T-helper 17 cell (primary cell): ENCODE data around the gene GRAP2. TPM values are rescaled to one million over a fixed set of nuclear protein-coding genes. Genes with fewer than 3 reads are reported as not detected.
"Not testable (repeated sequence)": the region's sequence is repeated elsewhere in the genome, so short reads cannot be mapped to it uniquely, and the experiment has no call there.

ENCODE experiments used
- ATAC-seq: fragments of 150-1000 bp; cut with Tn5 transposase; 2 replicates; pipeline ENCODE4 v1.10.0; 2021; ENCODE audit warnings: mild to moderate bottlenecking, moderate library complexity
- DNase-seq, 3 donors: peaks; one replicate each; pipeline versions ENCODE4 v3.0.0 to v3.0.0-alpha.2; 2020 to 2021
- H3K9me3 ChIP-seq: one replicate; pipeline ENCODE4 v1.7.0; 2013; ENCODE audit warnings: low read length, mild to moderate bottlenecking; ENCODE audit not compliant: control insufficient read depth, poor library complexity, severe bottlenecking
- H3K27ac Mint-ChIP-seq: one replicate; pipeline ENCODE4 v1.8.0; 2022; ENCODE audit warnings: mild to moderate bottlenecking, moderate library complexity, mixed read lengths
- H3K27me3 Mint-ChIP-seq: one replicate; pipeline ENCODE4 v1.8.0; 2022; ENCODE audit warnings: mixed read lengths
- H3K36me3 Mint-ChIP-seq: one replicate; pipeline ENCODE4 v1.8.0; 2022; ENCODE audit warnings: low read depth, mixed read lengths
- H3K4me1 Mint-ChIP-seq: one replicate; pipeline ENCODE4 v1.8.0; 2022; ENCODE audit warnings: mild to moderate bottlenecking, mixed read lengths
- H3K4me3 Mint-ChIP-seq: one replicate; pipeline ENCODE4 v1.8.0; 2022; ENCODE audit warnings: mild to moderate bottlenecking, moderate library complexity, mixed read lengths
- total RNA-seq, 4 donors: library from RNA in 2 of 4; stranded (reverse) in 2 of 4; gene quantifications; one replicate each; pipeline ENCODE4 v1.2.3 and lab custom pipeline; 2022 to 2026

GRAP2 gene
- total RNA-seq (100 to 1,000 TPM; 113 to 195 TPM), total RNA-seq (lab: John Stamatoyannopoulos, UW) (109 to 232 reads per million in 2 donors)

DNA sequence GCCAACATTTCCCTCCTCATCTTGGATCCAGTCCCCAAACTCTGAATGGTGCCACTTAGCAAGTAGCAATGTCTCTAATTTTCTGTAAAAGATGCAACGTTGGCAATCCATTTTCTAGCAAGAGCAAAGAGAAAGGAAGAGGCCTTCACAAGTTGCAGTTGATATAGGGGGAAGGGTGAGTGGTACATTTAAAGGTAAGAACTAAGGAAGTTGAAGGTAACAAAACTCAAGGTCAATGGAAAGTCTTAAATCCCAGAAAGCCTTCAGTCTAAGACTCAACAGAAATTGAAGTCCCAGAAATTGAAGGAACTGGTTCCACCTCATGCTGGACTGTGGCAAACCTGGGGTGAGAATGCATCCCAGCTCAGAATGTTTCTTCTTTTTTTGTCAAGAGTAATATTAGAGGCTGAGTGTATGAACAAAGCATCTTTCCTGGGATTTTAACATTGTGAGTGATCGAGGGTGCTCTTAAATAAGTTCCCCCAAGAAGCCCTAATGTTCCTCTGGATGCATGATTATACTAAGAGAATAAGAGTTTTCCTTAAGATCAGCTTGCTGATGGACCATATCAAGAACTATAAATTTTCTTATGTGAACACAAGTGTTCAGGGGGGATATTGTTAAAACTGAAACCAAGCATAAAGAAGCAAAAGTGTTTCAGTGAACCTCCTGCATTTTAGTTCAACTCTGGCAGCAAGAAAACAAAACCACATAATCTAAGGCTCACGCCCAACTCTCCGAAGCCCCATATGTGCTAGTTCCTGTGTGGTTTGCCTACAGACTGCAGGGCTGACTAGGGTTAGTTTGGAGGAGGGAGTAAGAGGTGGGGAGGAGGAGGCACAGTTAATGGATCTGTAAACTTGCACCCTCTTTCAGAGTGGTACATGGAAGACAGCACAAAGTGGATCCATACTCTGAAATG is at the start of gene GRAP2:
Gene GRAP2 (plus strand): TSS at position 779 of the 922 bp plus-strand sequence. CDS start 46,023 bp downstream, outside the sequence.
- ATAC-seq (peak; percentile 96), DNase-seq (peak in 2 of 3 donors; percentile 51)
- no peaks in the 10 kb centered on the region for H3K9me3 ChIP-seq
- peaks cover 27% of the 10 kb centered on the region for H3K4me1 Mint-ChIP-seq
- peaks cover 5% of the 10 kb centered on the region for H3K36me3 Mint-ChIP-seq
- H3K27ac Mint-ChIP-seq, result no peak within 1 kb of the TSS
- peak within 1 kb of the TSS; percentile 95 for H3K4me3 Mint-ChIP-seq
- H3K27me3 Mint-ChIP-seq, result no peaks in the 10 kb centered on the region

DNA sequence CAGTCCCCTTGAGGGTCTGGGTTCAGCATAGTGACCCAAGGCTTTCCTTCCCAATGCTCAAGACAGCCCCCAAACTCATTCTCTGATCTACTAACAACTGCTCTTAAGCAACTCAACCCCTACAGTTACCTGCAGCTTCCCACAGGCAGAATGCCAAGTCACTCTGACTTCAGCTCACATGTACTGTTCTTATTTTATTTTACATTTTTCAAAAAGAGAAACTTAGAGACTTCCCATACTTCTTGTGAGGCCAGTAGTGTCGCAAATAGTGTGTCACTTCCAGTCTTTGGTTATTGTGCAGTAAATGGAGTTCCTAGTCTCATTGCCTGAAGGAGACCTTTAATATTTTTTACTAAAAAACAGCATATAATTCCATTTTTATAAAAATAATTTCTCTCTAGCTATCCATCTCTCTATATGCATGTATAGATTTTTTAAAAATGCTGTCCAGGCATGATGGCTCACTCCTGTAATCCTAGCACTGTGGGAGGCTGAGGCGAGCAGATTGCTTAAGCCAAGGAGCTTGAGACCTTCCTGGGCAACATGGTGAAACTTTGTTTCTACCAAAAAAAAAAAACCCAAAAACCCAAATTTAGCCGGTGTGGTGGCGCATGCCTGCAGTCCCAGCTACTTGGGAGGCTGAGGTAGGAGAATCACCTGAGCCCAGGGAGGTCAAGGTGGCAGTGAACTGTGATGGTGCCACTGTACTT is 49.1 kb upstream of the GRAP2 start:
- no peaks in the 10 kb centered on the region for H3K9me3 ChIP-seq
- H3K27me3 Mint-ChIP-seq, result peaks cover 9% of the 10 kb centered on the region
- DNase-seq (no peak), ATAC-seq (no peak)
- no peak overlapping the region for H3K27ac Mint-ChIP-seq
- H3K36me3 Mint-ChIP-seq, result no peaks in the 10 kb centered on the region
- H3K4me3 Mint-ChIP-seq, result no peak overlapping the region
- H3K4me1 Mint-ChIP-seq, result no peaks in the 10 kb centered on the region

DNA sequence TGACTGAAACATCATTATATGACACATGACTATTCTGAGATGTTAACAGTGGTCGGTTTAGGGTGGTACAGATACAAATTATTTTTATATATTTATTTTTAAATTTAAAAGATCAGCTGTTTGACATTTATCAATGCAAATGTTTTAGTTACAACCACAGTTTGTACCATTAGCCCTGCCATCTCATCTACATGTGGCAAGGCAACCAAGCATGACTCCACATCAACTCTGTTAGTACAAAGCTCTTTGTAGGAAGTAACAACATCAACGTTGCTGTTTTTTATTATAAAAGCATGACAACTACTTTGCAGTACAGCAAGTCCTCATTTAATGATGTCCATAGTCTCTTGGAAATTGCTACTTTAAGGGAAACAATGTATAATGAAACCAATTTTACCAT is 48.1 kb upstream of the GRAP2 start:
- H3K9me3 ChIP-seq, result no peaks in the 10 kb centered on the region
- no peaks in the 10 kb centered on the region for H3K4me1 Mint-ChIP-seq
- ATAC-seq, result no peak
- DNase-seq, result no peak
- peaks cover 9% of the 10 kb centered on the region for H3K27me3 Mint-ChIP-seq
- no peaks in the 10 kb centered on the region for H3K36me3 Mint-ChIP-seq
- H3K4me3 Mint-ChIP-seq, result no peak overlapping the region
- no peak overlapping the region for H3K27ac Mint-ChIP-seq

DNA sequence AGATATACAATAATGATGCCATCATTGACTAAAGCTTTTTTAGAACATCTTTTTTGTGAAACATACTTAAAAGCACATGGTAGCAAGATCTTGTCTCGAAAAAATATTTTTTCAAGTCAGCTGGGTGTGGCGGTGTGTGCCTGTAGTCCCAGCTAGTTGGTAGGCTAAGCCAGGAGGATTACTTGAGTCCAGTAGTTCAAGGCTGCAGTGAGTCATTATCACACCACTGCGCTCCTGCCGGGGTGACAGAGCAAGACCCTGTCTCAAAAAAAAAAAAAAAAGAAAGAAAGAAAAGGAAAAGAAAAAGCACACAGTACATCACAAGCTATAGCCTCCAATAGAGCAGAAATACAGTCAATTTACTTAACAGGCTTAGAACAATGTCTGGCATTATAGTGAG is 44.3 kb upstream of the GRAP2 start:
- DNase-seq, result no peak
- Mint-ChIP-seq H3K4me1 (peaks cover 7% of the 10 kb centered on the region), H3K36me3 (peaks cover 2% of the 10 kb centered on the region), H3K4me3 (no peak overlapping the region), H3K27ac (no peak overlapping the region), H3K27me3 (peaks cover 2% of the 10 kb centered on the region)
- ATAC-seq, result no peak
- H3K9me3 ChIP-seq, result no peaks in the 10 kb centered on the region

DNA sequence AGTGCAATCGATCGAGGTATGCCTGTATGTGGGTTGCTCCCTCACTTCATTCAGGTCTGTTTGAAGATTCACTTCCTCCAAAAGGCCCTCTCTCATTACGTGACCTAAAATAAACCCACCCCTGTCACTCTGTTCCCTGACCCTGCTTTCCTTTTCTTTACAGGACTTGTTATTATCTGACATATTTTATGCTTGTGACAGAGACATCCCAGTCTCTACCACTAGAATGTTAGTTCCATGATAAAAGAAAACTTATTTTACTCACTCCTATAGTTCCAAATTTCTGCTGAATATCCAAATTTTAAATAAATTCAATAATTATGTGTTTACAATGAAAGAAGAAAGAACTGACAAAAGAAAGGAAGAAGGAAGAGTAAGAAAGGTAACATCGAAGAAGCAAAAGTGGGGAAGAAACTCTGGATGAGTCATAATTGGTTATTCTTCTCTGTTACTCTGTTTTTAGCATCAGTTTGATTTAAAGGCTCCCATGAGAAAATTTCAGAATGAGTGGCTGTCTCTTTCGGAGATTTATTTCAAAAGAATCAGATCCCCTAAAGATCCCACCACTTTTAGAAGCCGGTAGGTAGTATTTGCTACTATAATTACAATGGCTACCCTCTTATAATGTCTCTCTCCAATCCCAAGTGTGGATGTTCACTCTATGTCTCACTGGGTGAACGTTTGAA is 40.8 kb upstream of the GRAP2 start:
- Mint-ChIP-seq H3K27me3 (no peaks in the 10 kb centered on the region), H3K27ac (peak overlapping the region; percentile 72), H3K4me1 (peaks cover 7% of the 10 kb centered on the region), H3K4me3 (peak overlapping the region; percentile 50), H3K36me3 (peaks cover 2% of the 10 kb centered on the region)
- ATAC-seq, result peak; percentile 41
- H3K9me3 ChIP-seq, result no peaks in the 10 kb centered on the region
- DNase-seq, result no peak

DNA sequence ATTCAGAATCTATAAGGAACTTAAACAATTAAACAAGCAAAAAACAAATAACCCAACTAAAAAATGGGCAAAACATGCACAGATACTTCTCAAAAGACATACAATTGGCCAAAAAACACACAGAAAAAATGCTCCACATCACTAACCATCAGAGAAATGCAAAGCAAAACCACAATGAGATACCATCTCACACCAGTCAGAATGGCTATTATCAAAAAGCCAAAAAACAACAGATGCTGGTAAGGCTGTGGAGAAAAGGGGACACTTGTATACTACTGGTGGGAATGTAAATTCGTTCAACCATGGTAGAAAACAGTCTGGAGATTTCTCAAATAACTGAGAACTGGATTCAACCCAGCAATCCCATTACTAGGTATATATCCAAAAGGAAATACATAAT is 32.1 kb upstream of the GRAP2 start:
- H3K4me3 Mint-ChIP-seq, result no peak overlapping the region
- H3K27ac Mint-ChIP-seq, result no peak overlapping the region

DNA sequence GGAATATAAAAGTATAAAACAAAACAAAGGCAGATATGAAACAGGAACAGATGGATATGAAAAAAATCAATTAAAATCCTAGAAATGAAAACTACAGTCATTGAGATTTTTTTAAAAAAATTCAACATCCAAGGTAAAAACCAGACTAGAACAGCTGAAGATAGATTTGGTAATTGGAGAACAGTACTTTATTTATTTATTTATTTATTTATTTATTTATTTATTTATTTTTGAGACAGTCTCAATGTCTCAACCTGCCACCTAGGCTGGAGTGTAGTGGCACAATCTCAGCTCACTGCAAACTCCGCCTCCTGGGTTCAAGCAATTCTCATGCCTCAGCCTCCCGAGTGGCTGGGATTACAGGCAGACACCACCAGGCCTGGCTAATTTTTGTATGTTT is 31.1 kb upstream of the GRAP2 start:
- not testable (repeated sequence) for H3K36me3 Mint-ChIP-seq, H3K4me1 Mint-ChIP-seq, DNase-seq

More for the DNA sequence above, 32.1 kb upstream of the GRAP2 start:
- Mint-ChIP-seq H3K4me1 (peaks cover 5% of the 10 kb centered on the region), H3K27me3 (no peaks in the 10 kb centered on the region), H3K36me3 (peaks cover 3% of the 10 kb centered on the region)
- no peaks in the 10 kb centered on the region for H3K9me3 ChIP-seq
- DNase-seq, result no peak
- no peak for ATAC-seq

DNA sequence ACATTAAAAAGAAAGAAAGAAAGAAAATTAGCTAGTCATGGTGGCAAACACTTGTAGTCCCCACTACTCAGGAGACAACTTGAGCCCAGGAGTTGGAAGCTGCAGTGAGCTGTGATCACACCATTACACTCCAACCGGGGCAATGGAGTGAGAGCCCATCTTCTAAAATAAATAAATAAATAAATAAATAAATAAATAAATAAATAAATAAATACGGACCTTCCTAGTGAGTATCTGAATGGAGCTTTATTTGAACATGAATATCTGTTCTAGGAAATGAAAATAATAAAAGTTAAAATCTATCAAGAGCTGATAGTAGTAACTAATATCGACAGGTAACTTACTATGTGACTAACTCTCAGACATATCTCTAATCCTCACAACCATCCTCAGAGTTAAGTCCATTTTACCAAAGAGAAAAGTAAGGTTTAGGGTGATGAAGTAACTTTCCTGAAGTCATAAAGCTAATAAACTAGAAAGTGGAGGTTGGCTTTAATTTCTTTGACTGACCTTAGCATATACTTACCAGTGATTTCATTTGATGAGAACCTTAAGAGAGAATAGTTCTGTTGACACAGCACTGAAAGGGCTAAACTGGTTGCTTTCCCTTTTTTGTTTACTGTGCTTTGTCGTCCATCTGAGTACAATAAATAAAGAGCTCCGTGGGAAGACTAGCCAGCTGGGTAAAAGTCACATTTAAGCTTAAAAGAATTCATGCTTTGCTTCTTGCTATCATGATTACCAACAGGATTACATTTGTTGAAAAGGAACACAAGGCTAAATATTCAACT is 29.7 kb upstream of the GRAP2 start:
- Mint-ChIP-seq H3K4me1 (peaks cover 2% of the 10 kb centered on the region), H3K27ac (no peak overlapping the region), H3K36me3 (peaks cover 3% of the 10 kb centered on the region), H3K4me3 (no peak overlapping the region), H3K27me3 (no peaks in the 10 kb centered on the region)
- ATAC-seq, result no peak
- DNase-seq, result no peak
- H3K9me3 ChIP-seq, result no peaks in the 10 kb centered on the region

More for the DNA sequence above, 31.1 kb upstream of the GRAP2 start:
- not testable (repeated sequence) for H3K27ac Mint-ChIP-seq, H3K27me3 Mint-ChIP-seq, H3K4me3 Mint-ChIP-seq, ATAC-seq, H3K9me3 ChIP-seq

DNA sequence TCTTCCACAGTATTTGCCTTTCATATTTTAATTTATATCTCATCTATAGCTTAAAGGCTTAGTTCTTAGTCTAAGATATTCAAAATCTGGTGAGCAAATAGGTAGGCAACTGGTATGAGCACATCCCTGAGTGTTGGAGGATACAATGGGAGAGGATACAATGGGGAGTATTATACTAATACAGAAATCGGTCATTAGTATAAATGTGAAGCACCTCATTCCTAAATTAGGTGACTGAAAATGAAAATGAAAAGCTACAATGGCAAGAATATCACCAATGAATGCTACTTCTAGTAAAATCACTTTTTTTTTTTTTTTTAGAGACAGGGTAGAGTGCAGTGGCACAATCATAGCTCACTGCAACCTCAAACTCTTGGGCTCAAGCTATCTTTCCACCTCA is 28.3 kb upstream of the GRAP2 start:
- no peak overlapping the region for H3K27ac Mint-ChIP-seq
- no peak for ATAC-seq
- H3K27me3 Mint-ChIP-seq, result no peaks in the 10 kb centered on the region
- H3K4me3 Mint-ChIP-seq, result no peak overlapping the region
- H3K9me3 ChIP-seq, result no peaks in the 10 kb centered on the region
- peaks cover 2% of the 10 kb centered on the region for H3K4me1 Mint-ChIP-seq
- H3K36me3 Mint-ChIP-seq, result no peaks in the 10 kb centered on the region
- no peak for DNase-seq

DNA sequence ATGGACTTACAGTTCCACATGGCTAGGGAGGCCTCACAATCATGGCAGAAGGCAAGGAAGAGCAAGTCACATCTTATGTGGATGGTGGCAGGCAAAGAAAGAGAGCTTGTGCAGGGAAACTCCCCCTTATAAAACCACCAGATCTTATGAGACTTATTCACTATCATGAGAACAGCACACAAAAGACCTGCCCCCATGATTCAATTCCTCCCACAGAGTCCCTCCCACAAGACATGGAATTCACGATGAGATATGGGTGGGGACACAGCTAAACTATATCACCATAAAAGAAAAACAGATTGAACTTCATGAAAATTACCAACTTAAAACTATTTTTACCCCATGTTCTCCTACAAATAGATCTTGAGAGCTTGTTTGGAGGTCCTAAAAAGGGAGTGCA is 26.9 kb upstream of the GRAP2 start:
- Mint-ChIP-seq H3K36me3 (no peaks in the 10 kb centered on the region), H3K27me3 (no peaks in the 10 kb centered on the region), H3K4me1 (peaks cover 5% of the 10 kb centered on the region), H3K4me3 (no peak overlapping the region), H3K27ac (no peak overlapping the region)
- no peaks in the 10 kb centered on the region for H3K9me3 ChIP-seq
- ATAC-seq (no peak), DNase-seq (no peak)

DNA sequence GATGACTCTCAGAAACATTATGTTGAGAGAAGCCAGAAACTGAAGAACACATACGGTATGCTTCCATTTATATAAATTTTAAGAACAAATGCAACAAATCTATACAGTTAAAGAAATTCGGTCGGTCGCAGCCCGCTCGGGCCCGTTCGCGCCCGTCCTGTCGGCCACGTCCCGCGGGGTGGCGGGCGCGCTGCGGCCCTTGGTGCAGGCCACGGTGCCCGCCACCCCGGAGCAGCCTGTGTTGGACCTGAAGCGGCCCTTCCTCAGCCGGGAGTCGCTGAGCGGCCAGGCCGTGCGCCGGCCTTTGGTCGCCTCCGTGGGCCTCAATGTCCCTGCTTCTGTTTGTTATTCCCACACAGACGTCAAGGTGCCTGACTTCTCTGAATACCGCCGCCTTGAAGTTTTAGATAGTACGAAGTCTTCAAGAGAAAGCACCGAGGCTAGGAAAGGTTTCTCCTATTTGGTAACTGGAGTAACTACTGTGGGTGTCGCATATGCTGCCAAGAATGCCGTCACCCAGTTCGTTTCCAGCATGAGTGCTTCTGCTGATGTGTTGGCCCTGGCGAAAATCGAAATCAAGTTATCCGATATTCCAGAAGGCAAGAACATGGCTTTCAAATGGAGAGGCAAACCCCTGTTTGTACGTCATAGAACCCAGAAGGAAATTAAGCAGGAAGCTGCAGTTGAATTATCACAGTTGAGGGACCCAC is 25.6 kb upstream of the GRAP2 start:
- H3K9me3 ChIP-seq, H3K27me3 Mint-ChIP-seq, H3K4me1 Mint-ChIP-seq, H3K36me3 Mint-ChIP-seq, DNase-seq, H3K4me3 Mint-ChIP-seq, H3K27ac Mint-ChIP-seq: not testable (repeated sequence)
- ATAC-seq, result peak; percentile 33
